A673 (cell line): ENCODE data around the gene SLC28A1. TPM values are rescaled to one million over a fixed set of nuclear protein-coding genes. Genes with fewer than 3 reads are reported as not detected.

Experiments
- BruUV-seq: library from RNA; stranded (reverse); fragments of 400-500 nt; replicated peaks from 2 replicates; lab custom pipeline; 2021; lab: Mats Ljungman, UMichigan
- CTCF ChIA-PET: fragments of 300-600 bp; sonication (Branson Sonifier 250); formaldehyde crosslinking; loops from one replicate; lab custom pipeline; 2022; ENCODE audit warnings: antibody characterized with exemption; lab: Charles Lee
- POLR2A ChIA-PET: fragments of 300-600 bp; sonication (Branson Sonifier 250); formaldehyde crosslinking; loops from one replicate; lab custom pipeline; 2022; ENCODE audit warnings: antibody characterized with exemption; ENCODE audit not compliant: low non-redundant PET; lab: Charles Lee
- DNase-seq: peaks from one replicate; pipeline ENCODE4 v3.0.0-alpha.2; 2015; ENCODE audit warnings: low spot score
- H3K27ac ChIP-seq: fragments of 200-600 bp; sonication (generic); 2 replicates; pipeline ENCODE4 v1.5.1; 2016; ENCODE audit warnings: mixed run types, low read depth, mild to moderate bottlenecking, mixed read lengths, antibody characterized with exemption, low read length; ENCODE audit not compliant: poor library complexity, severe bottlenecking
- H3K27me3 ChIP-seq: fragments of 200-600 bp; sonication (generic); replicated peaks from 2 replicates; pipeline ENCODE4 v1.6.1; 2017; ENCODE audit warnings: mixed run types, low read depth, mild to moderate bottlenecking, mixed read lengths, antibody characterized with exemption, low read length; ENCODE audit not compliant: insufficient read depth, poor library complexity
- H3K36me3 ChIP-seq: fragments of 200-600 bp; sonication (generic); 2 replicates; pipeline ENCODE4 v1.6.1; 2016; ENCODE audit warnings: mixed run types, mild to moderate bottlenecking, mixed read lengths, antibody characterized with exemption, low read length; ENCODE audit not compliant: insufficient read depth, poor library complexity, severe bottlenecking
- H3K4me1 ChIP-seq: fragments of 200-600 bp; sonication (generic); 2 replicates; pipeline ENCODE4 v1.6.1; 2017; ENCODE audit warnings: mixed run types, mild to moderate bottlenecking, mixed read lengths, antibody characterized with exemption, low read length; ENCODE audit not compliant: insufficient read depth, poor library complexity, severe bottlenecking
- H3K4me3 ChIP-seq: fragments of 200-600 bp; sonication (generic); 2 replicates; pipeline ENCODE4 v1.5.1; 2016; ENCODE audit warnings: low read depth, mixed run types, mild to moderate bottlenecking, mixed read lengths, low read length; ENCODE audit not compliant: poor library complexity, severe bottlenecking
- H3K9me3 ChIP-seq: fragments of 200-600 bp; sonication (generic); 2 replicates; pipeline ENCODE4 v1.6.1; 2016; ENCODE audit warnings: mixed run types, low read depth, mild to moderate bottlenecking, mixed read lengths, antibody characterized with exemption, low read length; ENCODE audit not compliant: poor library complexity, severe bottlenecking
- CTCF ChIP-seq: fragments of 300-800, 200-600 bp; sonication (generic); conservative IDR thresholded peaks from 2 replicates; pipeline ENCODE4 v1.5.1; 2017; ENCODE audit warnings: low read depth, mild to moderate bottlenecking, antibody characterized with exemption, low read length, moderate library complexity, mixed read lengths
- EZH2 ChIP-seq: fragments of 200-600 bp; sonication (generic); IDR thresholded peaks from 2 replicates; pipeline ENCODE4 v1.6.1; 2017; ENCODE audit warnings: borderline replicate concordance, low read depth, mild to moderate bottlenecking, mixed read lengths, antibody characterized with exemption, low read length; ENCODE audit not compliant: poor library complexity, severe bottlenecking
- intact Hi-C: fragments of 100-400 bp; cut with micrococcal nuclease; formaldehyde crosslinking; loops from one replicate; pipeline ENCODE4 v1.10.0; 2022; ENCODE audit not compliant: unreplicated experiment
- total RNA-seq: library from RNA; stranded (reverse); gene quantifications from 2 replicates; pipeline ENCODE4 v1.2.3, GENCODE V29; 2021

SLC28A1 gene
- total RNA-seq, 1 experiment from 2014 or later = not detected

DNA sequence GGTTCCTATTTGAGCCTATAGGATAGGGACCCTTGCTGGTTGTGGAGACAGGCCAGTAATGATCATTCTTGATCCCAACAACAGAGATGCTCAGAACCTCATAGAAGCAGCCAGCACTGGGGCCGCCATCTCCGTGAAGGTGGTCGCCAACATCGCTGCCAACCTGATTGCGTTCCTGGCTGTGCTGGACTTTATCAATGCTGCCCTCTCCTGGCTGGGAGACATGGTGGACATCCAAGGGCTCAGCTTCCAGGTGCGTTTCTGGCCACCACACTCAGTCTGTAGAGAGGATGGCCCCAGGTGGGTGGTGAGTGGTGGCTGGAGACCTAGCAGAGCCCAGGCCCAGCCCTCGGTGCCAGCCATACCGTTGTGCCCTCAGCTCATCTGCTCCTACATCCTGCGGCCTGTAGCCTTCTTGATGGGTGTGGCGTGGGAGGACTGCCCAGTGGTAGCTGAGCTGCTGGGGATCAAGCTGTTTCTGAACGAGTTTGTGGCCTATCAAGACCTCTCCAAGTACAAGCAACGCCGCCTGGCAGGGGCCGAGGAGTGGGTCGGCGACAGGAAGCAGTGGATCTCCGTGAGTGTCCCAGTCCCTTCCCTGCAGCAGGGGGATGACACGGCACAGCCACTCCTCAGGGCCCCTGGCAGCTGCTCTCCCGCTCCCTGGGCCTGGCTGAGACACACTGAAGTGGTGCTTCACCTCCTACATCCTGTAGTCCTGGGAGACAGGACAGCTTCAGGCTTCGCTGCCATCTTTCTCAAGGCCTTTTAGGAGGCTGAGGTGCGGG lies 50.7 kb downstream of the SLC28A1 start:
- H3K4me1 ChIP-seq = no peaks in the 10 kb centered on the region
- no peak for DNase-seq
- H3K36me3 ChIP-seq = no peaks in the 10 kb centered on the region
- CTCF ChIA-PET = no interaction called here
- no TSS peak for BruUV-seq
- TF ChIP-seq CTCF (no peak), EZH2 (no peak)
- no peak overlapping the region for H3K4me3 ChIP-seq
- no peaks in the 10 kb centered on the region for H3K27me3 ChIP-seq
- POLR2A ChIA-PET = no interaction called here
- intact Hi-C loops = no loop called here
- H3K27ac ChIP-seq = no peak overlapping the region
- no peaks in the 10 kb centered on the region for H3K9me3 ChIP-seq

DNA sequence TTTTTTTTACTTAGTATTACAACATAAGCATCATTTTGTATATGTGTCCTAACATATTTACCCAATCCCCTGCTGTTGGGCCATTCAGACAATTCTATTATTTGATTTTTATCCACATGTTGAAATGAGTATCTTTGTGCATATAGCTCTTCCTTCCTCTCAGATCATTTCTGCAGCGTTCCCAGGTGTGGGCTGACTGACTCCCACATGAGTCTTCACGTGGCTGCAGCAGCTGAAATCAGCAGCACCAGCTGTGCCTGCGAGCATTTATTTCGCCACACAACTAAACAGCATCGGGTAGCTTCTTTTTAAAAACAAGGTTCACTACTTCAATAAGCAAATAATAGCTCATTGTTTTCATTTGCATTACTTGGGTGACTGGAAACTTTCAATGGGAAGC lies 52.7 kb downstream of the SLC28A1 start:
- DNase-seq = no peak
- Histone ChIP-seq H3K4me3 (no peak overlapping the region), H3K27me3 (no peaks in the 10 kb centered on the region), H3K27ac (no peak overlapping the region), H3K4me1 (no peaks in the 10 kb centered on the region), H3K9me3 (no peaks in the 10 kb centered on the region), H3K36me3 (no peaks in the 10 kb centered on the region)
- TF ChIP-seq CTCF (no peak), EZH2 (no peak)
- intact Hi-C loops = no loop called here
- BruUV-seq = no TSS peak
- ChIA-PET POLR2A (no interaction called here), CTCF (no interaction called here)

DNA sequence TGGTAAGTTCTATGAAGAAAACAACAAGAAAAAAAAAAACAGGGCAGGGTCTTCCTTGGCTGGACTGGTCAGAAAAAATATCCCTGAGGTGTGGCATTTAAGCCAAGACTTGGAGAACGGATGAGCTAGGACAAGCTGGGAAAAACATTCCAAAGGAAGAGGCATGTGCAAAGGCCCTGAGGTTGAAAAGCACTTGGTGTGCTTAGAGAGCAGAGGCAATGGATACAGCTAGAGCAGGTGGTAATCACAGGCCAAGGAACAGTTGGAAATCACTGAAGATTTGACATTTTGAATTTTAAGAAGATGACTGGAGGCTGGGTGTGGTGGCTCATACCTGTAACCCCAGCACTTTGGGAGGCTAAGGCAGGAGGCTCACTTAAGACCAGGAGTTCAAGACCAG lies 54.3 kb downstream of the SLC28A1 start:
- no TSS peak for BruUV-seq
- Histone ChIP-seq H3K27me3 (no peaks in the 10 kb centered on the region), H3K9me3 (no peaks in the 10 kb centered on the region), H3K4me1 (no peaks in the 10 kb centered on the region), H3K36me3 (no peaks in the 10 kb centered on the region), H3K4me3 (no peak overlapping the region), H3K27ac (no peak overlapping the region)
- intact Hi-C loops = no loop called here
- ChIA-PET POLR2A (interaction anchor here (0.6 kb wide), 1 partner anchor 8 kb away, joined by 7 read pairs; no protein-coding TSS in a partner anchor), CTCF (no interaction called here)
- DNase-seq = no peak
- no peak for TF ChIP-seq CTCF
- TF ChIP-seq EZH2 = no peak
